HepG2 (cell line): ENCODE results near the gene YIPF4. TPM values are rescaled to one million over a fixed set of nuclear protein-coding genes. Genes with fewer than 3 reads are reported as not detected.

Experiments
- CREM ChIP-seq, 2 experiments: sonication (generic) in 1 of 2; formaldehyde crosslinking in 1 of 2; IDR thresholded peaks; 2 replicates each; pipeline versions ENCODE4 v1.4.0 to v1.6.1; 2016 to 2020; ENCODE audit warnings: antibody characterized with exemption in 1 of 2, mild to moderate bottlenecking in 1 of 2, missing genetic modification reagents in 1 of 2
- KLF11 ChIP-seq: IDR thresholded peaks from 2 replicates; pipeline ENCODE4 v1.6.1; 2016; ENCODE audit warnings: missing compliant biosample characterization
- MLLT10 ChIP-seq: sonication (generic); formaldehyde crosslinking; IDR thresholded peaks from 2 replicates; pipeline ENCODE4 v1.4.0; 2020; ENCODE audit warnings: missing genetic modification reagents
- MZF1 ChIP-seq: sonication (generic); formaldehyde crosslinking; IDR thresholded peaks from 2 replicates; pipeline ENCODE4 v1.8.1; 2023; ENCODE audit warnings: mild to moderate bottlenecking, missing genetic modification reagents, borderline replicate concordance
- PRDM10 ChIP-seq: sonication (generic); formaldehyde crosslinking; IDR thresholded peaks from 2 replicates; pipeline ENCODE4 v1.4.0; 2020; ENCODE audit warnings: low read depth, missing genetic modification reagents
- PRPF4 ChIP-seq: fragments of 200-400 bp; formaldehyde crosslinking; IDR thresholded peaks from 2 replicates; pipeline ENCODE4 v1.6.1; 2016; ENCODE audit warnings: low read length, low read depth; ENCODE audit not compliant: poor library complexity, severe bottlenecking
- THAP9 ChIP-seq: sonication (generic); formaldehyde crosslinking; IDR thresholded peaks from 2 replicates; pipeline ENCODE4; 2020; ENCODE audit warnings: missing genetic modification reagents, mild to moderate bottlenecking, borderline replicate concordance
- TSC22D2 ChIP-seq: sonication (generic); formaldehyde crosslinking; IDR thresholded peaks from 2 replicates; pipeline ENCODE4 v1.5.1; 2020; ENCODE audit warnings: missing genetic modification reagents, mild to moderate bottlenecking, borderline replicate concordance
- WIZ ChIP-seq: sonication (generic); formaldehyde crosslinking; IDR thresholded peaks from 2 replicates; pipeline ENCODE4 v1.5.1; 2020; ENCODE audit warnings: mild to moderate bottlenecking, missing genetic modification reagents
- ZBTB49 ChIP-seq: sonication (generic); formaldehyde crosslinking; IDR thresholded peaks from 2 replicates; pipeline ENCODE4 v1.4.0; 2020; ENCODE audit warnings: missing genetic modification reagents, borderline replicate concordance
- ZMYM2 ChIP-seq: sonication (generic); formaldehyde crosslinking; IDR thresholded peaks from 2 replicates; pipeline ENCODE4 v1.8.0; 2022; ENCODE audit warnings: mild to moderate bottlenecking, missing genetic modification reagents
- ZNF296 ChIP-seq: sonication (generic); formaldehyde crosslinking; conservative IDR thresholded peaks from 2 replicates; pipeline ENCODE4 v1.5.0; 2020; ENCODE audit warnings: mild to moderate bottlenecking, missing genetic modification reagents
- ZNF335 ChIP-seq: sonication (generic); formaldehyde crosslinking; IDR thresholded peaks from 2 replicates; pipeline ENCODE4 v1.4.0; 2020; ENCODE audit warnings: missing genetic modification reagents
- ZNF430 ChIP-seq: sonication (generic); formaldehyde crosslinking; IDR thresholded peaks from 2 replicates; pipeline ENCODE4 v1.9.0; 2021; ENCODE audit warnings: mild to moderate bottlenecking, missing genetic modification reagents
- ZNF460 ChIP-seq: sonication (generic); formaldehyde crosslinking; IDR thresholded peaks from 2 replicates; pipeline ENCODE4 v1.5.1; 2020; ENCODE audit warnings: missing genetic modification reagents, mild to moderate bottlenecking, borderline replicate concordance
- ZNF549 ChIP-seq: sonication (generic); formaldehyde crosslinking; IDR thresholded peaks from 2 replicates; pipeline ENCODE4 v1.5.0; 2020; ENCODE audit warnings: missing genetic modification reagents
- ZNF563 ChIP-seq: sonication (generic); formaldehyde crosslinking; IDR thresholded peaks from 2 replicates; pipeline ENCODE4 v1.8.0; 2022; ENCODE audit warnings: mild to moderate bottlenecking, moderate library complexity, missing genetic modification reagents
- ZNF614 ChIP-seq: IDR thresholded peaks from 2 replicates; pipeline ENCODE4 v1.6.1; 2018; ENCODE audit warnings: missing biosample characterization, missing genetic modification reagents, inconsistent platforms, borderline replicate concordance
- ZNF670 ChIP-seq: sonication (generic); formaldehyde crosslinking; IDR thresholded peaks from 2 replicates; pipeline ENCODE4 v1.8.0; 2022; ENCODE audit warnings: mild to moderate bottlenecking, missing genetic modification reagents, borderline replicate concordance
- ZSCAN30 ChIP-seq: sonication (generic); formaldehyde crosslinking; IDR thresholded peaks from 2 replicates; pipeline ENCODE4 v1.5.0; 2020; ENCODE audit warnings: mild to moderate bottlenecking, missing genetic modification reagents
- polyA plus RNA-seq, 8 experiments: library from polyadenylated mRNA; depleted of rRNA in 3 of 8; stranded (reverse) in 7 of 8; unstranded in 1 of 8; fragments of >200 nt; fragmentation: Illumina TruSeq in 4 of 8; extraction: Trizol in 4 of 8; gene quantifications; 2 replicates each; pipeline versions ENCODE4 v1.2.1 to v1.2.3, GENCODE V29; 2011 to 2016; ENCODE audit warnings: low read depth in 4 of 8, missing spikeins in 1 of 8, mixed read lengths in 1 of 8; ENCODE audit not compliant: insufficient read depth in 1 of 8
- total RNA-seq, 5 experiments: library from RNA; depleted of rRNA; stranded (reverse); fragments of >200 nt; fragmentation: Illumina TruSeq; extraction: Trizol; gene quantifications; 2 replicates each; pipeline ENCODE4 v1.2.3, GENCODE V29; 2016; ENCODE audit warnings: low read depth in 1 of 5

YIPF4 gene
- total and polyA plus RNA-seq, 2 of the 13 experiments (the other 11 are each of a cell fraction or from before 2014, with no cell fraction given): 19.0 to 43.9 TPM

GRCh38 chr2:32277674-32278477, at the start of gene YIPF4 (continued):
- TF ChIP-seq THAP9 (CRISPR knock-in tag) (peak; percentile 83; the same call in 1 of the 2 replicates), WIZ (CRISPR knock-in tag) (no peak), MZF1 (CRISPR knock-in tag) (no peak), ZBTB49 (CRISPR knock-in tag) (no peak), KLF11 (peak; percentile 71; the same call in 1 of the 2 replicates), ZNF296 (0 out of 2 replicates have a peak, but pooled peaks have one; percentile 50), ZNF563 (CRISPR knock-in tag) (peak; percentile 92), MLLT10 (no peak), CREM (IDR thresholded peaks at IDR 0.05) (peak; percentile 74), CREM (CRISPR knock-in tag; IDR thresholded peaks at IDR 0.05) (0 out of 2 replicates have a peak, but pooled peaks have one; percentile 14), ZNF549 (no peak), ZNF335 (CRISPR knock-in tag) (peak; percentile 68), ZNF460 (peak; percentile 56; the same call in 1 of the 2 replicates), TSC22D2 (CRISPR knock-in tag) (peak; percentile 55; the same call in 1 of the 2 replicates), ZNF614 (no peak), ZNF670 (peak; percentile 96), ZSCAN30 (CRISPR knock-in tag) (peak; percentile 67; the same call in 1 of the 2 replicates), ZNF430 (CRISPR knock-in tag) (peak; percentile 77), ZMYM2 (CRISPR knock-in tag) (no peak), PRPF4 (no peak), PRDM10 (CRISPR knock-in tag) (peak; percentile 61; the same call in 1 of the 2 replicates)
